SK-N-SH treated with all-trans-retinoic acid at 6 μM for 48 hours (cell line): Measurements from ENCODE around the gene CDK14.
A peak's percentile ranks its signal among the peaks of the same experiment; 100 is the strongest.

Experiments
- ATAC-seq: fragments of 200-7000 bp; cut with Tn5 transposase; 3 replicates; pipeline ENCODE4 v1.9.1; 2020; ENCODE audit warnings: mild to moderate bottlenecking, moderate library complexity
- ARNTL ChIP-seq: fragments of 450-650 bp; formaldehyde crosslinking; IDR thresholded peaks from 2 replicates; pipeline ENCODE4 v1.5.0; 2020; ENCODE audit warnings: low read depth, mild to moderate bottlenecking, moderate library complexity, borderline replicate concordance
- CSDC2 ChIP-seq: fragments of 250-450 bp; sonication (Bioruptor Pico); IDR thresholded peaks from 2 replicates; pipeline ENCODE4 v1.5.0; 2020; ENCODE audit warnings: mild to moderate bottlenecking, moderate library complexity
- CSRNP3 ChIP-seq: fragments of 250-450 bp; sonication (Bioruptor Pico); IDR thresholded peaks from 2 replicates; pipeline ENCODE4 v1.5.1; 2021; ENCODE audit warnings: mild to moderate bottlenecking, moderate library complexity
- GLIS3 ChIP-seq: fragments of 250-450 bp; sonication (Bioruptor Pico); IDR thresholded peaks from 2 replicates; pipeline ENCODE4 v1.5.0; 2020; ENCODE audit warnings: mild to moderate bottlenecking, moderate library complexity
- ISL1 ChIP-seq: fragments of 250-450 bp; sonication (Bioruptor Pico); IDR thresholded peaks from 2 replicates; pipeline ENCODE4 v2.1.2; 2022; ENCODE audit warnings: mild to moderate bottlenecking, moderate library complexity
- OSR1 ChIP-seq: fragments of 250-450 bp; sonication (Bioruptor Pico); IDR thresholded peaks from 2 replicates; pipeline ENCODE4 v1.8.0; 2022; ENCODE audit warnings: moderate library complexity, mild to moderate bottlenecking, inconsistent platforms
- PATZ1 ChIP-seq: fragments of 250-450 bp; sonication (Bioruptor Pico); IDR thresholded peaks from 2 replicates; pipeline ENCODE4 v1.8.0; 2020; ENCODE audit warnings: mild to moderate bottlenecking, moderate library complexity, borderline replicate concordance
- PPARA ChIP-seq: fragments of 250-450 bp; sonication (Bioruptor Pico); IDR thresholded peaks from 2 replicates; pipeline ENCODE4 v1.5.0; 2020; ENCODE audit warnings: mild to moderate bottlenecking, borderline replicate concordance
- RARB ChIP-seq: fragments of 250-450 bp; sonication (Bioruptor Pico); IDR thresholded peaks from 2 replicates; pipeline ENCODE4 v1.8.0; 2021; ENCODE audit warnings: mild to moderate bottlenecking, moderate library complexity
- SNAI2 ChIP-seq: fragments of 250-450 bp; sonication (Bioruptor Pico); IDR thresholded peaks from 2 replicates; pipeline ENCODE4 v1.5.0; 2020; ENCODE audit warnings: mild to moderate bottlenecking, moderate library complexity
- TCF4 ChIP-seq: fragments of 250-450 bp; sonication (Bioruptor Pico); IDR thresholded peaks from 2 replicates; pipeline ENCODE4 v1.8.0; 2021; ENCODE audit warnings: mild to moderate bottlenecking, moderate library complexity, borderline replicate concordance
- TSHZ2 ChIP-seq: fragments of 250-450 bp; sonication (Bioruptor Pico); IDR thresholded peaks from 2 replicates; pipeline ENCODE4 v1.5.0; 2020; ENCODE audit warnings: mild to moderate bottlenecking, moderate library complexity
- ZC3H10 ChIP-seq: fragments of 250-450 bp; sonication (Bioruptor Pico); IDR thresholded peaks from 2 replicates; pipeline ENCODE4 v1.5.1; 2021; ENCODE audit warnings: mild to moderate bottlenecking, moderate library complexity
- ZFP3 ChIP-seq: fragments of 250-450 bp; sonication (Bioruptor Pico); IDR thresholded peaks from 2 replicates; pipeline ENCODE4 v1.5.0; 2020; ENCODE audit warnings: mild to moderate bottlenecking, moderate library complexity
- ZNF565 ChIP-seq: fragments of 450-650 bp; formaldehyde crosslinking; conservative IDR thresholded peaks from 2 replicates; pipeline ENCODE4 v1.5.0; 2020; ENCODE audit warnings: low read depth, mild to moderate bottlenecking, moderate library complexity
- ZNF70 ChIP-seq: fragments of 450-650 bp; formaldehyde crosslinking; IDR thresholded peaks from 2 replicates; pipeline ENCODE4 v1.5.0; 2020; ENCODE audit warnings: mild to moderate bottlenecking, moderate library complexity
- ZNF8 ChIP-seq: fragments of 450-650 bp; formaldehyde crosslinking; IDR thresholded peaks from 2 replicates; pipeline ENCODE4 v1.5.0; 2020; ENCODE audit warnings: mild to moderate bottlenecking, moderate library complexity
- TF ChIP-seq, protein P1 (sequence below): fragments of 250-450 bp; sonication (Bioruptor Pico); IDR thresholded peaks from 2 replicates; pipeline ENCODE4 v1.8.0; 2021; ENCODE audit warnings: low read depth, mild to moderate bottlenecking, moderate library complexity, borderline replicate concordance

The CDK14 gene

GRCh38 chr7:91142743-91143142 lies 546.6 kb downstream of the CDK14 start:
- no peak for ATAC-seq
- no peak for TF ChIP-seq OSR1 (CRISPR knock-in tag)
- TF ChIP-seq ZNF70 = no peak
- TF ChIP-seq ZC3H10 = no peak
- TF ChIP-seq TCF4 (CRISPR knock-in tag) = no peak

- TF ChIP-seq OSR1 (CRISPR knock-in tag) (no peak), ZNF8 (CRISPR knock-in tag) (no peak), SNAI2 (CRISPR knock-in tag) (no peak), PATZ1 (no peak), TSHZ2 (CRISPR knock-in tag) (peak; percentile 88), PPARA (0 out of 2 replicates have a peak, but pooled peaks have one; percentile 1), ARNTL (no peak), ZFP3 (CRISPR knock-in tag) (no peak), RARB (CRISPR knock-in tag) (no peak), TCF4 (CRISPR knock-in tag) (peak; percentile 98)
- peak; percentile 75 for ATAC-seq
These were observed 553.5 kb downstream of the CDK14 start for GRCh38 chr7:91149341-91150246.

DNA sequence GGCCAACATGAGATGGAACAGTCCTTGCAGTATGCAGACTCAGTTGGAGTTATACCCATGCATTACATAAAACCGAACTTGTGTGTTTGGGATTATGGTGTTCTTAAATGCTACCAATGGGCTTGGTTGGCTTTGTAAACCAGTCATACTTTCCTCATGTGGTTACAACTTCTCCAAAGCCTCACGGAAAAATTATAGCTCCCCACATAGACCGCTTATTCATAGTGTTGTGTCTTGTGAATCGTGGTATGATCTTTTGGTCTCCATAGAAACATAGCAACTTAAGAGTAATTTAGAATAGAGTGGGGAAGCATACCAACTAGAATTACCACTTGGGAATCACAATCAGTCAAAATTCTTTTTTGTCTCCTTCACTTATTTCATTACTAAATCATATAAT lies 555.8 kb downstream of the CDK14 start:
- TF ChIP-seq CSDC2 (CRISPR knock-in tag) = no peak
- no peak for TF ChIP-seq TSHZ2 (CRISPR knock-in tag)
- no peak for TF ChIP-seq ZNF8 (CRISPR knock-in tag)
- TF ChIP-seq ZNF565 (CRISPR knock-in tag) = no peak
- TF ChIP-seq PPARA = no peak
- TF ChIP-seq ARNTL = no peak
- TF ChIP-seq PATZ1 = no peak
- TF ChIP-seq GLIS3 (CRISPR knock-in tag) = no peak
- no peak for TF ChIP-seq ZFP3 (CRISPR knock-in tag)
- no peak for TF ChIP-seq OSR1 (CRISPR knock-in tag)
- TF ChIP-seq ZNF70 = no peak
- TF ChIP-seq CSRNP3 (CRISPR knock-in tag) = no peak
- TF ChIP-seq RARB (CRISPR knock-in tag) = no peak
- no peak for TF ChIP-seq TCF4 (CRISPR knock-in tag)
- no peak for TF ChIP-seq ISL1 (CRISPR knock-in tag)
- no peak for TF ChIP-seq SNAI2 (CRISPR knock-in tag)
- TF ChIP-seq, protein P1, sequence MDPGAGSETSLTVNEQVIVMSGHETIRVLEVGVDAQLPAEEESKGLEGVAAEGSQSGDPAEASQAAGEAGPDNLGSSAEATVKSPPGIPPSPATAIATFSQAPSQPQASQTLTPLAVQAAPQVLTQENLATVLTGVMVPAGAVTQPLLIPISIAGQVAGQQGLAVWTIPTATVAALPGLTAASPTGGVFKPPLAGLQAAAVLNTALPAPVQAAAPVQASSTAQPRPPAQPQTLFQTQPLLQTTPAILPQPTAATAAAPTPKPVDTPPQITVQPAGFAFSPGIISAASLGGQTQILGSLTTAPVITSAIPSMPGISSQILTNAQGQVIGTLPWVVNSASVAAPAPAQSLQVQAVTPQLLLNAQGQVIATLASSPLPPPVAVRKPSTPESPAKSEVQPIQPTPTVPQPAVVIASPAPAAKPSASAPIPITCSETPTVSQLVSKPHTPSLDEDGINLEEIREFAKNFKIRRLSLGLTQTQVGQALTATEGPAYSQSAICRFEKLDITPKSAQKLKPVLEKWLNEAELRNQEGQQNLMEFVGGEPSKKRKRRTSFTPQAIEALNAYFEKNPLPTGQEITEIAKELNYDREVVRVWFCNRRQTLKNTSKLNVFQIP (CRISPR knock-in tag) = no peak
- TF ChIP-seq ZC3H10 = no peak
- ATAC-seq = no peak
